ENCODE results near the gene DCDC2C.

- TF ChIP-seq, protein P1, sequence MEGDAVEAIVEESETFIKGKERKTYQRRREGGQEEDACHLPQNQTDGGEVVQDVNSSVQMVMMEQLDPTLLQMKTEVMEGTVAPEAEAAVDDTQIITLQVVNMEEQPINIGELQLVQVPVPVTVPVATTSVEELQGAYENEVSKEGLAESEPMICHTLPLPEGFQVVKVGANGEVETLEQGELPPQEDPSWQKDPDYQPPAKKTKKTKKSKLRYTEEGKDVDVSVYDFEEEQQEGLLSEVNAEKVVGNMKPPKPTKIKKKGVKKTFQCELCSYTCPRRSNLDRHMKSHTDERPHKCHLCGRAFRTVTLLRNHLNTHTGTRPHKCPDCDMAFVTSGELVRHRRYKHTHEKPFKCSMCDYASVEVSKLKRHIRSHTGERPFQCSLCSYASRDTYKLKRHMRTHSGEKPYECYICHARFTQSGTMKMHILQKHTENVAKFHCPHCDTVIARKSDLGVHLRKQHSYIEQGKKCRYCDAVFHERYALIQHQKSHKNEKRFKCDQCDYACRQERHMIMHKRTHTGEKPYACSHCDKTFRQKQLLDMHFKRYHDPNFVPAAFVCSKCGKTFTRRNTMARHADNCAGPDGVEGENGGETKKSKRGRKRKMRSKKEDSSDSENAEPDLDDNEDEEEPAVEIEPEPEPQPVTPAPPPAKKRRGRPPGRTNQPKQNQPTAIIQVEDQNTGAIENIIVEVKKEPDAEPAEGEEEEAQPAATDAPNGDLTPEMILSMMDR (IDR thresholded peaks at IDR 0.05; ENCODE audit: low read depth, low read length) = peak; percentile 36
- TF ChIP-seq POLR2A (IDR thresholded peaks at IDR 0.05; ENCODE audit: extremely low read depth, insufficient read length) = no peak
Measured at GRCh38 chr2:3728104-3729054, 25.0 kb downstream of the DCDC2C start.

Data from NB4 (cell line).